Chondrocyte (in vitro differentiated cells): Measurements from ENCODE around the gene SLC38A2. TPM values are rescaled to one million over a fixed set of nuclear protein-coding genes. Genes with fewer than 3 reads are reported as not detected.
"Not testable (repeated sequence)": the region's sequence is repeated elsewhere in the genome, so short reads cannot be mapped to it uniquely, and the experiment has no call there.

Experiments
- DNase-seq: peaks from one replicate; pipeline ENCODE4 v3.0.0; 2021; ENCODE audit warnings: mixed read lengths, low spot score
- H3K27ac Mint-ChIP-seq: one replicate; pipeline ENCODE4 v1.8.0; 2021; ENCODE audit warnings: mild to moderate bottlenecking, moderate library complexity, mixed read lengths; ENCODE audit not compliant: unreplicated experiment
- H3K27me3 Mint-ChIP-seq: 2 replicates; pipeline ENCODE4 v1.8.0; 2021; ENCODE audit warnings: low read depth, mixed read lengths
- H3K36me3 Mint-ChIP-seq: 2 replicates; pipeline ENCODE4 v1.8.0; 2021; ENCODE audit warnings: low read depth, mixed read lengths
- H3K4me1 Mint-ChIP-seq: 2 replicates; pipeline ENCODE4 v1.8.0; 2021; ENCODE audit warnings: low read depth, mild to moderate bottlenecking, mixed read lengths
- H3K4me3 Mint-ChIP-seq: one replicate; pipeline ENCODE4 v1.8.0; 2021; ENCODE audit warnings: mild to moderate bottlenecking, moderate library complexity, mixed read lengths; ENCODE audit not compliant: unreplicated experiment
- H3K9me3 Mint-ChIP-seq: 2 replicates; pipeline ENCODE4 v1.8.0; 2021; ENCODE audit warnings: low read depth, mixed read lengths
- CTCF ChIP-seq: fragments of 200-600 bp; sonication (generic); IDR thresholded peaks from 2 replicates; pipeline ENCODE4 v1.5.0; 2021; ENCODE audit warnings: antibody characterized with exemption, mild to moderate bottlenecking, moderate library complexity
- total RNA-seq: library from RNA; stranded (reverse); gene quantifications from 3 replicates; pipeline ENCODE4 v1.2.1, GENCODE V29; 2021

SLC38A2 gene
- total RNA-seq, 1 donor from 2014 or later, result 596 TPM

- Mint-ChIP-seq H3K9me3 (peaks cover 14% of the 10 kb centered on the region), H3K4me3 (no peak overlapping the region), H3K4me1 (peaks cover 68% of the 10 kb centered on the region), H3K27ac (peak overlapping the region; percentile 74), H3K27me3 (no peaks in the 10 kb centered on the region), H3K36me3 (no peaks in the 10 kb centered on the region)
- TF ChIP-seq CTCF, result no peak
- DNase-seq, result no peak
These were observed 30.6 kb upstream of the SLC38A2 start for GRCh38 chr12:46402941-46403718.

DNA sequence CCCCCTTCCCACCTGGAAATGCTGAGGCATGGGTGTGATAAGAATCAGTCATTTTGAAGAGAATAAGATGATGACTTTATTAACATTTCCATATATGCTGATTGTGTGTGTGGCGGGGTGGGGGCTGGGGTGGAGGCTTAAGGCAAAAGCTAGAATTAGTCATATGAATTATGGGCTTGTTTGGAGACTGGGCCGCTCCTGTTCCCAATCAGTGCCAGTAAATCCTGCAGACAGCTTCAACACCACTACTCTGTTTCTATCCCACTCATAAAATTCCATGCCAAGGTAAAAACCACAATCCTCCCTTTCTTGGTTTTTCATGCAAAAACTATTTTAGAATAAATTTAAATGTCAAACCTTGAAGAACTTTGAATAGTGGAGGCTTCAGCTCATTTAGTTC lies 29.9 kb upstream of the SLC38A2 start:
- H3K4me3 Mint-ChIP-seq, result no peak overlapping the region
- peaks cover 14% of the 10 kb centered on the region for H3K9me3 Mint-ChIP-seq
- H3K27ac Mint-ChIP-seq, result peak overlapping the region; percentile 74
- peaks cover 2% of the 10 kb centered on the region for H3K36me3 Mint-ChIP-seq
- no peak for DNase-seq
- TF ChIP-seq CTCF, result no peak
- H3K4me1 Mint-ChIP-seq, result peaks cover 61% of the 10 kb centered on the region
- H3K27me3 Mint-ChIP-seq, result no peaks in the 10 kb centered on the region

GRCh38 chr12:46401662-46402061 lies 29.1 kb upstream of the SLC38A2 start:
- no peak for DNase-seq
- Mint-ChIP-seq H3K4me1 (peaks cover 57% of the 10 kb centered on the region), H3K27ac (peak overlapping the region; percentile 49), H3K36me3 (peaks cover 2% of the 10 kb centered on the region), H3K4me3 (no peak overlapping the region), H3K9me3 (peaks cover 14% of the 10 kb centered on the region), H3K27me3 (no peaks in the 10 kb centered on the region)
- peak; percentile 20 for TF ChIP-seq CTCF

DNA sequence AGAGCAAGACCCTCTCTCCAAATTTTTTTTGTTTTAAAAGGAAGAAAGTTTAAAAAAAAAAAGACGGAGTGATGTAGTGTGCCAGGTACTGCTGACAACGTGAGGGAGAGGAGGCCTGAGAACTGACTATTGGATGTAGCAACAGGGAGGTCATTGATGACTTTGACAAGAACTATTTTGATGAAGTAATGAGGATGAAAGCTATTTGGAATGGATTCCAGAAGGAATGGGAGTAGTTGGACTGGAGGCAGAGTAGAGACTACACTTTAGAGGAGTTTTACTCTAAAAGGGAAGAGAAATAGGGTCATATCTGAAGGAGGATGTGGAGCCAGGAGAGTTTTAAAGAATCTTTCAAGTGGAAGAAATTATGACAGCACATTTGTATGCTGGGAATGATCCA lies 27.8 kb upstream of the SLC38A2 start:
- Mint-ChIP-seq H3K27ac (peak overlapping the region; percentile 14), H3K4me1 (peaks cover 53% of the 10 kb centered on the region), H3K36me3 (peaks cover 2% of the 10 kb centered on the region), H3K4me3 (no peak overlapping the region), H3K9me3 (peaks cover 9% of the 10 kb centered on the region), H3K27me3 (no peaks in the 10 kb centered on the region)
- DNase-seq, result no peak
- no peak for TF ChIP-seq CTCF

- H3K36me3 Mint-ChIP-seq, result not testable (repeated sequence)
These were observed 27.1 kb upstream of the SLC38A2 start for GRCh38 chr12:46399461-46400248.

More at GRCh38 chr12:46399461-46400248, 27.1 kb upstream of the SLC38A2 start:
- peaks cover 55% of the 10 kb centered on the region for H3K4me1 Mint-ChIP-seq
- not testable (repeated sequence) for H3K27ac Mint-ChIP-seq, H3K9me3 Mint-ChIP-seq, H3K4me3 Mint-ChIP-seq, DNase-seq, H3K27me3 Mint-ChIP-seq
